Activated T-cell treated with anti-CD3 and anti-CD28 coated beads, Interleukin-2, amount 50 U/mL, for 72 hours (primary cell): ENCODE measurements around the gene PIK3R5. TPM values are rescaled to one million over a fixed set of nuclear protein-coding genes. Genes with fewer than 3 reads are reported as not detected.

Experiments used
- ATAC-seq, 2 donors: fragments of 150-1000 bp; cut with Tn5 transposase; replicated peaks in 1 of 2; 2 replicates each; pipeline ENCODE4 v1.10.0; 2021; ENCODE audit warnings: moderate library complexity in 2 of 2, mild to moderate bottlenecking in 1 of 2
- DNase-seq, 2 donors: peaks; one replicate each; pipeline ENCODE4 v3.0.0; 2021 to 2022; ENCODE audit warnings: mixed read lengths in 1 of 2
- H3K27ac Mint-ChIP-seq: one replicate; pipeline ENCODE4 v1.8.0; 2022; ENCODE audit warnings: mild to moderate bottlenecking, moderate library complexity, mixed read lengths
- H3K27me3 Mint-ChIP-seq: one replicate; pipeline ENCODE4 v1.8.0; 2022; ENCODE audit warnings: low read depth, mixed read lengths
- H3K36me3 Mint-ChIP-seq, 2 donors: one replicate each; pipeline ENCODE4 v1.8.0; 2022; ENCODE audit warnings: mixed read lengths in 2 of 2, mild to moderate bottlenecking in 1 of 2; ENCODE audit not compliant: insufficient read depth in 2 of 2
- H3K4me1 Mint-ChIP-seq: one replicate; pipeline ENCODE4 v1.8.0; 2022; ENCODE audit warnings: low read depth, mixed read lengths
- H3K4me3 Mint-ChIP-seq, 2 donors: one replicate each; pipeline ENCODE4 v1.8.0; 2022; ENCODE audit warnings: mild to moderate bottlenecking in 2 of 2, mixed read lengths in 2 of 2, moderate library complexity in 2 of 2
- H3K9me3 Mint-ChIP-seq, 2 donors: one replicate each; pipeline ENCODE4 v1.8.0; 2022; ENCODE audit warnings: mixed read lengths in 2 of 2
- total RNA-seq, 2 donors: library from RNA; stranded (reverse); gene quantifications; one replicate each; pipeline ENCODE4 v1.2.3, GENCODE V29; 2022

PIK3R5 gene
- total RNA-seq, 2 donors from 2014 or later = 43.0 to 45.4 TPM

GRCh38 chr17:8884336-8884990, 81.0 kb downstream of the PIK3R5 start:
- no peak overlapping the region for H3K27ac Mint-ChIP-seq

GRCh38 chr17:8883353-8883752, 82.2 kb downstream of the PIK3R5 start:
- Mint-ChIP-seq H3K27me3 (no peaks in the 10 kb centered on the region), H3K4me1 (no peaks in the 10 kb centered on the region), H3K4me3 (no peak overlapping the region), H3K9me3 (peaks cover 0 to 2% of the 10 kb centered on the region in 2 donors), H3K27ac (no peak overlapping the region), H3K36me3 (peaks cover 9 to 23% of the 10 kb centered on the region in 2 donors)
- no peak for ATAC-seq
- DNase-seq = no peak

More at GRCh38 chr17:8884336-8884990, 81.0 kb downstream of the PIK3R5 start:
- DNase-seq (no peak), ATAC-seq (no peak)
- Mint-ChIP-seq H3K27me3 (no peaks in the 10 kb centered on the region), H3K36me3 (peaks cover 9 to 23% of the 10 kb centered on the region in 2 donors), H3K4me3 (no peak overlapping the region), H3K4me1 (no peaks in the 10 kb centered on the region), H3K9me3 (peaks cover 0 to 2% of the 10 kb centered on the region in 2 donors)

GRCh38 chr17:8881606-8882005, 83.9 kb downstream of the PIK3R5 start:
- ATAC-seq = no peak
- no peak overlapping the region for H3K27ac Mint-ChIP-seq

GRCh38 chr17:8880466-8880865, 85.0 kb downstream of the PIK3R5 start:
- no peak for ATAC-seq
- H3K9me3 Mint-ChIP-seq = no peaks in the 10 kb centered on the region
- H3K4me3 Mint-ChIP-seq = no peak overlapping the region
- H3K27me3 Mint-ChIP-seq = no peaks in the 10 kb centered on the region
- H3K4me1 Mint-ChIP-seq = no peaks in the 10 kb centered on the region
- no peak for DNase-seq
- H3K27ac Mint-ChIP-seq = no peak overlapping the region
- peaks cover 7 to 13% of the 10 kb centered on the region in 2 donors for H3K36me3 Mint-ChIP-seq

More at GRCh38 chr17:8881606-8882005, 83.9 kb downstream of the PIK3R5 start:
- H3K4me1 Mint-ChIP-seq = no peaks in the 10 kb centered on the region
- H3K4me3 Mint-ChIP-seq = no peak overlapping the region
- peaks cover 0 to 2% of the 10 kb centered on the region in 2 donors for H3K9me3 Mint-ChIP-seq
- peaks cover 9 to 18% of the 10 kb centered on the region in 2 donors for H3K36me3 Mint-ChIP-seq
- no peaks in the 10 kb centered on the region for H3K27me3 Mint-ChIP-seq
- DNase-seq = no peak

GRCh38 chr17:8879410-8879809, 86.1 kb downstream of the PIK3R5 start:
- no peak overlapping the region for H3K27ac Mint-ChIP-seq
- ATAC-seq (no peak), DNase-seq (no peak)
- no peaks in the 10 kb centered on the region for H3K9me3 Mint-ChIP-seq
- no peaks in the 10 kb centered on the region for H3K27me3 Mint-ChIP-seq
- no peaks in the 10 kb centered on the region for H3K4me1 Mint-ChIP-seq
- H3K36me3 Mint-ChIP-seq = peaks cover 7 to 11% of the 10 kb centered on the region in 2 donors
- H3K4me3 Mint-ChIP-seq = no peak overlapping the region

GRCh38 chr17:8877984-8878383, 87.5 kb downstream of the PIK3R5 start:
- ATAC-seq = no peak
- no peaks in the 10 kb centered on the region for H3K4me1 Mint-ChIP-seq
- H3K9me3 Mint-ChIP-seq = no peaks in the 10 kb centered on the region
- no peak overlapping the region for H3K4me3 Mint-ChIP-seq
- no peak for DNase-seq
- peaks cover 2 to 4% of the 10 kb centered on the region in 2 donors for H3K36me3 Mint-ChIP-seq
- peak overlapping the region; percentile 25 for H3K27ac Mint-ChIP-seq
- H3K27me3 Mint-ChIP-seq = no peaks in the 10 kb centered on the region

GRCh38 chr17:8875957-8876356, 89.5 kb downstream of the PIK3R5 start:
- H3K36me3 Mint-ChIP-seq = no peaks in the 10 kb centered on the region
- no peaks in the 10 kb centered on the region for H3K9me3 Mint-ChIP-seq
- no peak overlapping the region for H3K27ac Mint-ChIP-seq
- H3K27me3 Mint-ChIP-seq = no peaks in the 10 kb centered on the region
- H3K4me1 Mint-ChIP-seq = no peaks in the 10 kb centered on the region
- ATAC-seq (peak in 1 of 2 donors; percentile 11), DNase-seq (no peak)
- no peak overlapping the region for H3K4me3 Mint-ChIP-seq

GRCh38 chr17:8875436-8875835, 90.1 kb downstream of the PIK3R5 start:
- H3K27me3 Mint-ChIP-seq = no peaks in the 10 kb centered on the region
- H3K36me3 Mint-ChIP-seq = no peaks in the 10 kb centered on the region
- no peak for ATAC-seq
- DNase-seq = no peak
- H3K27ac Mint-ChIP-seq = no peak overlapping the region
- H3K4me3 Mint-ChIP-seq = no peak overlapping the region
- H3K4me1 Mint-ChIP-seq = no peaks in the 10 kb centered on the region
- H3K9me3 Mint-ChIP-seq = no peaks in the 10 kb centered on the region

- Mint-ChIP-seq H3K9me3 (no peaks in the 10 kb centered on the region), H3K4me3 (no peak overlapping the region), H3K4me1 (peaks cover 4% of the 10 kb centered on the region), H3K27ac (no peak overlapping the region), H3K36me3 (no peaks in the 10 kb centered on the region), H3K27me3 (no peaks in the 10 kb centered on the region)
- DNase-seq (no peak), ATAC-seq (peak in 1 of 2 donors; percentile 31)
Observed at GRCh38 chr17:8873801-8874715, 91.4 kb downstream of the PIK3R5 start.

- DNase-seq (no peak), ATAC-seq (no peak)
- Mint-ChIP-seq H3K9me3 (no peaks in the 10 kb centered on the region), H3K4me3 (no peak overlapping the region), H3K27me3 (no peaks in the 10 kb centered on the region), H3K4me1 (peaks cover 14% of the 10 kb centered on the region), H3K27ac (no peak overlapping the region), H3K36me3 (no peaks in the 10 kb centered on the region)
Observed at GRCh38 chr17:8872705-8873435, 92.6 kb downstream of the PIK3R5 start.

- Mint-ChIP-seq H3K4me3 (no peak overlapping the region), H3K4me1 (peaks cover 21% of the 10 kb centered on the region), H3K36me3 (no peaks in the 10 kb centered on the region), H3K27me3 (no peaks in the 10 kb centered on the region), H3K9me3 (no peaks in the 10 kb centered on the region), H3K27ac (no peak overlapping the region)
- DNase-seq = no peak
- ATAC-seq = no peak
Observed at GRCh38 chr17:8872036-8872704, 93.3 kb downstream of the PIK3R5 start.

GRCh38 chr17:8871081-8871581, 94.4 kb downstream of the PIK3R5 start:
- Mint-ChIP-seq H3K36me3 (no peaks in the 10 kb centered on the region), H3K27ac (no peak overlapping the region), H3K4me3 (no peak overlapping the region), H3K27me3 (no peaks in the 10 kb centered on the region), H3K4me1 (peaks cover 29% of the 10 kb centered on the region), H3K9me3 (no peaks in the 10 kb centered on the region)
- no peak for DNase-seq
- no peak for ATAC-seq
